Left lobe of liver (tissue), 2 donors: ENCODE measurements around the gene ANKRD36C. TPM values are rescaled to one million over a fixed set of nuclear protein-coding genes. Genes with fewer than 3 reads are reported as not detected.
"Not testable (repeated sequence)": the region's sequence is repeated elsewhere in the genome, so short reads cannot be mapped to it uniquely, and the experiment has no call there.

Experiments used
- ATAC-seq: fragments of 200-7000 bp; cut with Tn5 transposase; one replicate; pipeline ENCODE4 v1.9.1; 2020; ENCODE audit warnings: mild to moderate bottlenecking, moderate library complexity
- DNase-seq: peaks from one replicate; pipeline ENCODE4 v3.0.0-alpha.2; 2020; ENCODE audit warnings: low spot score
- total RNA-seq: library from RNA; stranded (reverse); gene quantifications from one replicate; pipeline ENCODE4 v1.2.1, GENCODE V29; 2021
- donor health status: DM: no; HTN: no; CAD: no; lungs with moderate emphysema.
- donor health status: DM: no; HTN: yes; CAD: no.

Gene ANKRD36C
- total RNA-seq, 1 donor from 2014 or later: 2.4 TPM

DNA sequence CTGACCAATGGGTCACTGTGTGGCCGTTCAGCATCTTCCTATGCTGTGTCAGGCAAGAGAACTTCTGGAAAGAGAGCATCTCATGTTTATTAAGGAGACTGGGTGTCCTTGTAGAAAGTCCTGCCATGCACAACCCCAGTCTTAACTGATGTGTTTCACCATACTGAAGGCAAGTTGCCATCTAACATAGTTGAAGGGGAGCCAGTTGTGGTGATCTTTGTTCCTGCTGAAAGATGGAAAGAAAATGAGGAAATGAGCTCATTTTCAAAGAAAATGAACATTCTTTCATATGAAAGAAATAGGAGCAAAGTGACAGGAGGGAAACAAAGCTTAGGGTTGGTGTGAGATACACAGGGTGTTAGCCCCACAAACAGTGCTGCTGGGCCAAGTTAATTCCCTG is 178.3 kb downstream of the ANKRD36C start:
- DNase-seq: not testable (repeated sequence)
- peak; percentile 62 for ATAC-seq

DNA sequence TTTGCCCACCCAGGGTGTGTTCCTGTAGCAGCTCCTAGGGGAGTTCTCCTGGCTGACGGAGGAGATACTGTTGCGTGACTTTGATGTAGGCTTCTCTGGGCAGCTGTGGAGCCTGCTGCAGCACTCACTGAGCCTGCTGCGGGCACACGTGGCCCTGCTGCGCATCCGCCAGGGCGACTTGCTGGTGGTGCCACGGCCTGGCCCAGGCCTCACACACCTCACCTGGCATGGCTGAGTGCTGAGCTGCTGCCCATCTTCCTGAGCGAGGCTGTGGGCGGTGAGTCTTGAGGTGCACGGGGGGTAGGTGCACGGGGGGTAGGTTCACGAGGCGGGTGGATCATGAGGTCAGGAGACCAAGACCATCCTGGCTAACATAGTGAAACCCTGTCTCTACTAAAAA is 191.7 kb downstream of the ANKRD36C start:
- no peak for DNase-seq
- ATAC-seq: no peak

DNA sequence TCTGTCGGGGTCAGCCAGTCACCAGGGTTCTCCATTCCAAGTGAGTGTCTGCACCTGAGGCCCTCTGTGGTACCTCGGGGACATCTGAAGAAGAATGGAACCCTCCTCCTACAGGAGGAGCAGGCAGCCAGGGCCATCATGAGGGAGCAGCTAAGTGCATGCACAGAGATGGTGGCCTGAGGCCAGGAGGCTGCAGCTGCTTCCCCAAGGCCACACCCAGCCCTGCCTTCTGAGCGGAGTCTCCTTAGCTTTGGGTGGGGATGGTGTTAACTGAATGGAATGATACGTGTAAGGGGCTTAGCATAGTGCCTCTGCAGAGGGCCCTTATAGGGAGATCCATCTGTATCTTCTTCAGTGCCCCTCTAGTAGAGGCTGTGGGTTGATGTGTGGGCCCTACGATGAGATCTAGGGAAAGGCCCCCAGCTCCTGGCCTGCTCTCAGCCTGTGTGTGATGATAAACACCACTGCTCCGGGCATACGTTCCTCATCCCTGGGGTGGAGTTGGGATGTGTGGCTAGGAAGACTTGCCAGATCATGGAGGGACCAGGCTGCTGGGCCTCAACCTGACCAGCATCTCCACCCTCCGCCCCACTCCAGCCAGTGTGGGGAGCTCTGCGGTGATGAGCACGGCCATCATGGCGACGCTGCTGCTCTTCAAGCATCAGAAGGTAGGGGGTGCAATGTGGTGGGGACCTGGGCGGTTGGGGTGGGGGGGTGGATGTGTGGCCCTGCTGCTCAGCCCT is 192.3 kb downstream of the ANKRD36C start:
- ATAC-seq, DNase-seq: not testable (repeated sequence)

DNA sequence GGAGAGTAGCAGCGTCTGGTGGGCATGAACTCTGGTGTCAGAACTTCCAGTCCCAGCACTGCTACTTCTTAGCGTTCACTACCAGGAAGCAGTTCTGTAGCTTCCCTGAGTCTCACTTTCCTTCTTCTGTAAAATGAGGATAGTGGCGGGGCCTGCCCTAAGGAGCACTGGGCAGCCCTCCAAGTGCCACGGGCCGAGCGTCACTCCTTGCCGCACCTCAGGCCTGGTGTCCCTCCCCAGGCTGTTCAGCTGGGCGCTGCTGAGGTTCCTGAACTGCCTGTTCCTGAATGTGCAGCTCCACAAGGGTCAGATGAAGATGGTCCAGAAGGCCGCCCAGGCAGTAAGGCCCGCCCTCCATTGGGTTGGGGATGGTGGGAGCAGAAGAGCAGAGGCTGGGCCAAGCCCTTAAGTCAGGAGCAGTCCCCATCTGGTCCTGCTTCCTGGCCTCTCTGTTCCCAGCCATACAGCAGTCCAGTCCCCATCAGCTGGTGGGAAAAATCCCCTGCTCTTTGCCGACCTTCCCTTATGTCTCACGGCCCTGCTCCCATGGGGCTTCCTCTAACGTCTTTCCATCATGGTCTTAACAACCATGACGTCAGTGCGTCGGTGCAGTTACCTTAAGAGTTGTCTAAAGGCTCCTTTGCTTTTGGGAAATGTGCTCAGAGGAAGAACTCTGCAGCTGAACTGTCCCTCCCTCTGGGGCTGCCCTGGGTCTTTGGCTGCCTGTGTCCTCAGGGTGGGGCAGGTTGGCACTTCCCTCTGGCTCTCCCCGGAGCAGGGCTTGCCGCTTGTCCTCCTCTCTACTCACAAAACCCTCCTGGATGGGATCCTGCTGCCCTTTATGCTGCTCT is 195.2 kb downstream of the ANKRD36C start:
- ATAC-seq: peak; percentile 35
- DNase-seq: not testable (repeated sequence)

DNA sequence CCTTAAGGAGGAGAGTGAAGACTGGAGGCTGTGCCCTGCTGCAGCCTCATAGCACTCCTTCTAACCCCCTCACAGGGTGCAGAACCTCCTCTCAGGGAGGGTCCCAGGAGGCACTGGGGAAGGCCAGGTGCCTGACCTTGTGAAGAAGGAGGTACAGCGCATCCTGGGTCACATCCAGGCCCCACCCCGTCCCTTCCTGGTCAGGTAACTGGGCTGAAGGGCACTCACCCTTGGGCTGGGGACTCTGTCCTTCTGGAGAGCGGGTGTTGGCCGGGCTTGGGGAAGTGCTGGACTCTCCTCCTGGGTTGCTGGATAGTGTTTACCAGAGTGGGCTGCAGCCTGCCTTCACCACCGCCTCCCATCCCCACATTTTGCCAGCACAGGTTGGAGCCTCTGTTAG is 197.7 kb downstream of the ANKRD36C start:
- DNase-seq, ATAC-seq: not testable (repeated sequence)

DNA sequence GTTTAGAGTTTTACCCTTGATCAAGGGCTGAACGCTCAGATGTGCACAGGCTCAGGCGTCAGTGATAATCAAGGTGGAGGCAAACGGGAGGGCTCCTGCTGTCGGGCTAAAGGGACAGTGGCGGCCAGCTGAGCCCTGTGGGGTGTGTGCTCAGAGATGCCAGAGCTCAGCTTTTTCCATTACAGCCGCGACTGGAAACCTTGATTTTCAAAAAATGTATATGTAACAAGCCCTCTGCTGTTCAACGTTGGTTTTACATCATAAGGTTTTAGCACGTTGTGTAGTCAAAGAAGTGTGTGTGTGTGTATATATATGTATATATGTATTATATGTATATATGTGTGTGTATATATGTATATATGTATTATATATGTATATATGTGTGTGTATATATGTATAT is 201.4 kb downstream of the ANKRD36C start:
- not testable (repeated sequence) for ATAC-seq, DNase-seq

DNA sequence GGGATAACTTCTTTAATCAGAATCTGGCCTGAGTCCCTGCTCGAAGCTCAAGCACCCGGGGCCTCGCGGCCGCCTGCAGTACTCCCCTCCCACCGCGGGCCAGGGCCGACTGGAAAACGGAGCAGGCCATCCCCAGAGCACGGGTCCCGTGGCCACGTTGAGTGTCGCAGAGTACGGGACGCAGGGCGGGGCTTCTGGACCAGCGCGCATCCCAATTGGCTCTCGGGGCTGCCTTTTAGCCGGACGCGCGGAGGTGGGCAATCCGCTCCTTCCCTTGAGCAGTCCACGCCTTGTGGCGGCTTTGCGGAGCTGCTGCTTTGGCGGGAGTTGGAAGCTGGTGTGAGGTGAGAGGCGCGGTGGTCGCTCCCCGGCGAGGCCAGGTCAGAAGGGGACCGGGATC is 202.2 kb downstream of the ANKRD36C start:
- not testable (repeated sequence) for DNase-seq
- ATAC-seq: peak; percentile 21

DNA sequence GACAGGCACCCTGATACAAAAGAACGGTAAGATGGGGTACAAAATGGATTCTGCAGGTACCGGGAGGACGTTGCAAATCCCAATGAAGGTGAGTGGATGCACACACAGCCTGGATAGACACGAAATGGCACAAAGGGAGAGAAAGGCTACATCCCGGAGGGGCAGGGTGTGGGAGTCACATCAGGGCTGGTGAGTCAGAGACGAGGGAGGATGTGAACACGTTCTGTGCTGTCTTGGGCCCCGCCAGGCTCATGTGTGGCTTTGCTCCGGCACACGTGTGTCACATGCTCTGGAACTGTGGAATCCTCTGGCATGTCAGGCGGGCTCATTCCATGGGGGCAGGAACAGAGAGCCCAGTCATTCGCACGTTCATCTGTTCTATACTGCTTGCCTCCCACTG is 203.0 kb downstream of the ANKRD36C start:
- DNase-seq, ATAC-seq: not testable (repeated sequence)

Other genes starting within 250 kb of the ANKRD36C start
- 1.3 TPM for gene GPAT2, start 43.1 kb upstream of the ANKRD36C start, total RNA-seq
- gene ADRA2B, start 124.7 kb upstream of the ANKRD36C start, total RNA-seq: 11.4 TPM
- gene ASTL, start 146.7 kb upstream of the ANKRD36C start, total RNA-seq: not detected
- gene DUSP2, start 153.6 kb upstream of the ANKRD36C start, total RNA-seq: 0.98 TPM
- gene STARD7, start 217.0 kb upstream of the ANKRD36C start, total RNA-seq: 67.6 TPM